ENCODE data around the gene GPC3. TPM values are rescaled to one million over a fixed set of nuclear protein-coding genes. Genes with fewer than 3 reads are reported as not detected.

The GPC3 gene
- total RNA-seq, 1 experiment from 2014 or later = 0.98 TPM

- no peaks in the 10 kb centered on the region for H3K9me3 ChIP-seq (ENCODE audit: control insufficient read depth in 1 of 2, insufficient read depth in 1 of 2, low read depth in 1 of 2, low read length in 2 of 2)
- ATAC-seq (no peak), DNase-seq (ENCODE audit: low read depth, low spot score) (no peak)
- no peaks in the 10 kb centered on the region for H3K79me2 ChIP-seq (ENCODE audit: insufficient read depth, low read length)
- H3K27me3 ChIP-seq (ENCODE audit: insufficient read depth, low read length) = no peaks in the 10 kb centered on the region
- 0 out of 4 replicates have a peak, but pooled peaks cover 0 to 4% of the 10 kb centered on the region in 2 experiments for H3K4me1 ChIP-seq (ENCODE audit: control insufficient read depth in 1 of 2, insufficient read depth in 2 of 2, low read length in 2 of 2)
- TF ChIP-seq JUND (IDR thresholded peaks at IDR 0.05) = 0 out of 2 replicates have a peak, but pooled peaks have one; percentile 23
- no peak for TF ChIP-seq ZFX (IDR thresholded peaks at IDR 0.05)
- H3K4me3 ChIP-seq (replicated peaks in 1 of 2; ENCODE audit: low read depth in 1 of 2, low read length in 2 of 2) = no peak overlapping the region
- no peak overlapping the region for H3K27ac ChIP-seq (ENCODE audit: low read depth, low read length)
- no TSS peak for BruUV-seq (replicated peaks)
- CTCF ChIA-PET = no interaction called here
- no peak overlapping the region for H2AFZ ChIP-seq (ENCODE audit: low read depth, low read length, poor library complexity, severe bottlenecking)
- intact Hi-C loops (cut with micrococcal nuclease) = no loop called here
- no peak overlapping the region for H3K4me2 ChIP-seq (ENCODE audit: low read length)
- no peaks in the 10 kb centered on the region for H3K36me3 ChIP-seq (ENCODE audit: control insufficient read depth in 1 of 2, insufficient read depth in 2 of 2, low read length in 2 of 2)
- POLR2A ChIA-PET = no interaction called here
- no peaks in the 10 kb centered on the region for H3K9me2 ChIP-seq (ENCODE audit: insufficient read depth)
- RAD21 ChIA-PET (ENCODE audit: low non-redundant PET in 1 of 2, low total read pairs in 2 of 2, uncharacterized antibody in 2 of 2, unreplicated experiment in 2 of 2) = no interaction called here
- H4K20me1 ChIP-seq (ENCODE audit: insufficient read depth) = no peaks in the 10 kb centered on the region
- no peak overlapping the region for H3K9ac ChIP-seq (ENCODE audit: low read length)
Observed at GRCh38 chrX:133660281-133660680, 325.1 kb downstream of the GPC3 start.

GRCh38 chrX:133658293-133658911 is 327.0 kb downstream of the GPC3 start:
- no peak overlapping the region for H3K9ac ChIP-seq (ENCODE audit: low read length)
- no peak overlapping the region for H3K27ac ChIP-seq (ENCODE audit: low read depth, low read length)
- 0 out of 4 replicates have a peak, but pooled peaks cover 0 to 4% of the 10 kb centered on the region in 2 experiments for H3K4me1 ChIP-seq (ENCODE audit: control insufficient read depth in 1 of 2, insufficient read depth in 2 of 2, low read length in 2 of 2)
- intact Hi-C loops (cut with micrococcal nuclease) = no loop called here
- TF ChIP-seq SRF (IDR thresholded peaks at IDR 0.05; ENCODE audit: low read depth) (no peak), ZNF274 (IDR thresholded peaks at IDR 0.05; ENCODE audit: low read depth, low read length) (no peak), SIN3A (IDR thresholded peaks at IDR 0.05; ENCODE audit: low read depth) (no peak), ATF3 (IDR thresholded peaks at IDR 0.05) (no peak), POLR2AphosphoS5 (IDR thresholded peaks at IDR 0.05; ENCODE audit: low read depth, low read length) (no peak), ELF1 (IDR thresholded peaks at IDR 0.05; ENCODE audit: borderline replicate concordance, low read depth) (no peak), JUND (IDR thresholded peaks at IDR 0.05) (no peak), TCF7L2 (IDR thresholded peaks at IDR 0.05; ENCODE audit: borderline replicate concordance, extremely low read depth, insufficient read depth, insufficient read length) (no peak), CEBPB (IDR thresholded peaks at IDR 0.05; ENCODE audit: low read depth) (no peak), RAD21 (IDR thresholded peaks at IDR 0.05; ENCODE audit: low read depth) (no peak), EZH2phosphoT487 (IDR thresholded peaks at IDR 0.05; ENCODE audit: borderline replicate concordance) (no peak)
- TF ChIP-seq, protein P1, sequence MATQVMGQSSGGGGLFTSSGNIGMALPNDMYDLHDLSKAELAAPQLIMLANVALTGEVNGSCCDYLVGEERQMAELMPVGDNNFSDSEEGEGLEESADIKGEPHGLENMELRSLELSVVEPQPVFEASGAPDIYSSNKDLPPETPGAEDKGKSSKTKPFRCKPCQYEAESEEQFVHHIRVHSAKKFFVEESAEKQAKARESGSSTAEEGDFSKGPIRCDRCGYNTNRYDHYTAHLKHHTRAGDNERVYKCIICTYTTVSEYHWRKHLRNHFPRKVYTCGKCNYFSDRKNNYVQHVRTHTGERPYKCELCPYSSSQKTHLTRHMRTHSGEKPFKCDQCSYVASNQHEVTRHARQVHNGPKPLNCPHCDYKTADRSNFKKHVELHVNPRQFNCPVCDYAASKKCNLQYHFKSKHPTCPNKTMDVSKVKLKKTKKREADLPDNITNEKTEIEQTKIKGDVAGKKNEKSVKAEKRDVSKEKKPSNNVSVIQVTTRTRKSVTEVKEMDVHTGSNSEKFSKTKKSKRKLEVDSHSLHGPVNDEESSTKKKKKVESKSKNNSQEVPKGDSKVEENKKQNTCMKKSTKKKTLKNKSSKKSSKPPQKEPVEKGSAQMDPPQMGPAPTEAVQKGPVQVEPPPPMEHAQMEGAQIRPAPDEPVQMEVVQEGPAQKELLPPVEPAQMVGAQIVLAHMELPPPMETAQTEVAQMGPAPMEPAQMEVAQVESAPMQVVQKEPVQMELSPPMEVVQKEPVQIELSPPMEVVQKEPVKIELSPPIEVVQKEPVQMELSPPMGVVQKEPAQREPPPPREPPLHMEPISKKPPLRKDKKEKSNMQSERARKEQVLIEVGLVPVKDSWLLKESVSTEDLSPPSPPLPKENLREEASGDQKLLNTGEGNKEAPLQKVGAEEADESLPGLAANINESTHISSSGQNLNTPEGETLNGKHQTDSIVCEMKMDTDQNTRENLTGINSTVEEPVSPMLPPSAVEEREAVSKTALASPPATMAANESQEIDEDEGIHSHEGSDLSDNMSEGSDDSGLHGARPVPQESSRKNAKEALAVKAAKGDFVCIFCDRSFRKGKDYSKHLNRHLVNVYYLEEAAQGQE (IDR thresholded peaks at IDR 0.05; ENCODE audit: low read depth) = no peak
- TF ChIP-seq, protein P2, sequence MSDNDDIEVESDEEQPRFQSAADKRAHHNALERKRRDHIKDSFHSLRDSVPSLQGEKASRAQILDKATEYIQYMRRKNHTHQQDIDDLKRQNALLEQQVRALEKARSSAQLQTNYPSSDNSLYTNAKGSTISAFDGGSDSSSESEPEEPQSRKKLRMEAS (IDR thresholded peaks at IDR 0.05) = no peak
- TF ChIP-seq, protein P3, sequence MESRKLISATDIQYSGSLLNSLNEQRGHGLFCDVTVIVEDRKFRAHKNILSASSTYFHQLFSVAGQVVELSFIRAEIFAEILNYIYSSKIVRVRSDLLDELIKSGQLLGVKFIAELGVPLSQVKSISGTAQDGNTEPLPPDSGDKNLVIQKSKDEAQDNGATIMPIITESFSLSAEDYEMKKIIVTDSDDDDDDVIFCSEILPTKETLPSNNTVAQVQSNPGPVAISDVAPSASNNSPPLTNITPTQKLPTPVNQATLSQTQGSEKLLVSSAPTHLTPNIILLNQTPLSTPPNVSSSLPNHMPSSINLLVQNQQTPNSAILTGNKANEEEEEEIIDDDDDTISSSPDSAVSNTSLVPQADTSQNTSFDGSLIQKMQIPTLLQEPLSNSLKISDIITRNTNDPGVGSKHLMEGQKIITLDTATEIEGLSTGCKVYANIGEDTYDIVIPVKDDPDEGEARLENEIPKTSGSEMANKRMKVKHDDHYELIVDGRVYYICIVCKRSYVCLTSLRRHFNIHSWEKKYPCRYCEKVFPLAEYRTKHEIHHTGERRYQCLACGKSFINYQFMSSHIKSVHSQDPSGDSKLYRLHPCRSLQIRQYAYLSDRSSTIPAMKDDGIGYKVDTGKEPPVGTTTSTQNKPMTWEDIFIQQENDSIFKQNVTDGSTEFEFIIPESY (IDR thresholded peaks at IDR 0.05; ENCODE audit: extremely low read depth, insufficient replicate concordance, low read length) = no peak
- no peaks in the 10 kb centered on the region for H3K9me2 ChIP-seq (ENCODE audit: insufficient read depth)
- H3K9me3 ChIP-seq (ENCODE audit: control insufficient read depth in 1 of 2, insufficient read depth in 1 of 2, low read depth in 1 of 2, low read length in 2 of 2) = no peaks in the 10 kb centered on the region
- ChIA-PET POLR2A (no interaction called here), RAD21 (ENCODE audit: low non-redundant PET in 1 of 2, low total read pairs in 2 of 2, uncharacterized antibody in 2 of 2, unreplicated experiment in 2 of 2) (no interaction called here), CTCF (no interaction called here)
- H3K27me3 ChIP-seq (ENCODE audit: insufficient read depth, low read length) = no peaks in the 10 kb centered on the region
- no peak overlapping the region for H3K4me2 ChIP-seq (ENCODE audit: low read length)
- DNase-seq (ENCODE audit: low read depth, low spot score) (no peak), ATAC-seq (no peak)
- no peaks in the 10 kb centered on the region for H4K20me1 ChIP-seq (ENCODE audit: insufficient read depth)
- H3K4me3 ChIP-seq (replicated peaks in 1 of 2; ENCODE audit: low read depth in 1 of 2, low read length in 2 of 2) = no peak overlapping the region
- H3K36me3 ChIP-seq (ENCODE audit: control insufficient read depth in 1 of 2, insufficient read depth in 2 of 2, low read length in 2 of 2) = no peaks in the 10 kb centered on the region
- BruUV-seq (replicated peaks) = no TSS peak
- no peak overlapping the region for H2AFZ ChIP-seq (ENCODE audit: low read depth, low read length, poor library complexity, severe bottlenecking)
- H3K79me2 ChIP-seq (ENCODE audit: insufficient read depth, low read length) = no peaks in the 10 kb centered on the region
